ENCODE measurements around the gene SP2. TPM values are rescaled to one million over a fixed set of nuclear protein-coding genes. Genes with fewer than 3 reads are reported as not detected.

SP2 gene
- total and polyA plus RNA-seq, 2 of the 13 experiments (the other 11 are each of a cell fraction or from before 2014, with no cell fraction given): 1.4 to 4.8 TPM

GRCh38 chr17:47941246-47942095 lies 45.4 kb downstream of the SP2 start, which contains the start of gene PNPO (continued):
- no peak for TF ChIP-seq ZNF432 (CRISPR knock-in tag; IDR thresholded peaks at IDR 0.05; ENCODE audit: borderline replicate concordance)
- no peak for TF ChIP-seq ZNF691 (CRISPR knock-in tag; IDR thresholded peaks at IDR 0.05; ENCODE audit: borderline replicate concordance, low read depth)
- peak; percentile 61; the same call in 1 of the 2 replicates for TF ChIP-seq ZNF143 (CRISPR knock-in tag; IDR thresholded peaks at IDR 0.05)
- TF ChIP-seq CREM (IDR thresholded peaks at IDR 0.05): peak; percentile 63
- no peak for TF ChIP-seq CREM (CRISPR knock-in tag; IDR thresholded peaks at IDR 0.05)
- peak; percentile 85 for TF ChIP-seq IKZF5 (CRISPR knock-in tag; IDR thresholded peaks at IDR 0.05)
- TF ChIP-seq ZNF747 (CRISPR knock-in tag; IDR thresholded peaks at IDR 0.05; ENCODE audit: borderline replicate concordance): peak; percentile 81
- TF ChIP-seq ZNF446 (CRISPR knock-in tag; IDR thresholded peaks at IDR 0.05): no peak; the same call in 1 of the 2 replicates
- peak; percentile 77; the same call in 1 of the 2 replicates for TF ChIP-seq ZNF589 (CRISPR knock-in tag; conservative IDR thresholded peaks at IDR 0.05)
- peak; percentile 99 for TF ChIP-seq ZNF766 (CRISPR knock-in tag; IDR thresholded peaks at IDR 0.05; ENCODE audit: borderline replicate concordance)
- peak; percentile 82; the same call in 1 of the 2 replicates for TF ChIP-seq ZNF451 (CRISPR knock-in tag; IDR thresholded peaks at IDR 0.05)
- peak; percentile 71; the same call in 1 of the 2 replicates for TF ChIP-seq KDM3A (CRISPR knock-in tag; IDR thresholded peaks at IDR 0.05; ENCODE audit: low read depth)
- TF ChIP-seq ZFX (CRISPR knock-in tag; IDR thresholded peaks at IDR 0.05; ENCODE audit: low read depth): peak; percentile 91
- peak; percentile 65; the same call in 1 of the 2 replicates for TF ChIP-seq THRA (CRISPR knock-in tag; IDR thresholded peaks at IDR 0.05; ENCODE audit: borderline replicate concordance)
- peak; percentile 97 for TF ChIP-seq ZNF367 (CRISPR knock-in tag; IDR thresholded peaks at IDR 0.05; ENCODE audit: borderline replicate concordance)
- TF ChIP-seq XRCC5 (optimal IDR thresholded peaks at IDR 0.05; ENCODE audit: low read length): peak; percentile 97
- peak; percentile 93 for TF ChIP-seq ARHGAP35 (CRISPR knock-in tag; IDR thresholded peaks at IDR 0.05; ENCODE audit: borderline replicate concordance)
- peak; percentile 88; the same call in 1 of the 2 replicates for TF ChIP-seq ZFAT (CRISPR knock-in tag; conservative IDR thresholded peaks at IDR 0.05)
- no peak; the same call in 1 of the 2 replicates for TF ChIP-seq ADNP (CRISPR knock-in tag; IDR thresholded peaks at IDR 0.05)
- TF ChIP-seq NCOR1 (IDR thresholded peaks at IDR 0.05; ENCODE audit: borderline replicate concordance, low read length): peak; percentile 96
- peak; percentile 87 for TF ChIP-seq GMEB1 (CRISPR knock-in tag; IDR thresholded peaks at IDR 0.05; ENCODE audit: borderline replicate concordance)
- TF ChIP-seq ZNF570 (CRISPR knock-in tag; IDR thresholded peaks at IDR 0.05; ENCODE audit: borderline replicate concordance): 0 out of 2 replicates have a peak, but pooled peaks have one; percentile 29
- TF ChIP-seq MXD4 (CRISPR knock-in tag; IDR thresholded peaks at IDR 0.05): peak; percentile 97
- TF ChIP-seq ISL2 (CRISPR knock-in tag; IDR thresholded peaks at IDR 0.05): peak; percentile 43
- peak; percentile 82 for TF ChIP-seq SMAD3 (CRISPR knock-in tag; IDR thresholded peaks at IDR 0.05)

Data from HepG2 (cell line).